HG03159 (cell line): ENCODE results near the gene SEPTIN12.

ENCODE experiments used
- ATAC-seq: cut with Tn5 transposase; IDR thresholded peaks from one replicate; pipeline ENCODE4 v1.9.1; 2021; ENCODE audit warnings: mild to moderate bottlenecking, moderate library complexity; ENCODE audit not compliant: unreplicated experiment

Gene SEPTIN12

GRCh38 chr16:4803401-4803844 is 15.3 kb upstream of the SEPTIN12 start:
- no peak for ATAC-seq

DNA sequence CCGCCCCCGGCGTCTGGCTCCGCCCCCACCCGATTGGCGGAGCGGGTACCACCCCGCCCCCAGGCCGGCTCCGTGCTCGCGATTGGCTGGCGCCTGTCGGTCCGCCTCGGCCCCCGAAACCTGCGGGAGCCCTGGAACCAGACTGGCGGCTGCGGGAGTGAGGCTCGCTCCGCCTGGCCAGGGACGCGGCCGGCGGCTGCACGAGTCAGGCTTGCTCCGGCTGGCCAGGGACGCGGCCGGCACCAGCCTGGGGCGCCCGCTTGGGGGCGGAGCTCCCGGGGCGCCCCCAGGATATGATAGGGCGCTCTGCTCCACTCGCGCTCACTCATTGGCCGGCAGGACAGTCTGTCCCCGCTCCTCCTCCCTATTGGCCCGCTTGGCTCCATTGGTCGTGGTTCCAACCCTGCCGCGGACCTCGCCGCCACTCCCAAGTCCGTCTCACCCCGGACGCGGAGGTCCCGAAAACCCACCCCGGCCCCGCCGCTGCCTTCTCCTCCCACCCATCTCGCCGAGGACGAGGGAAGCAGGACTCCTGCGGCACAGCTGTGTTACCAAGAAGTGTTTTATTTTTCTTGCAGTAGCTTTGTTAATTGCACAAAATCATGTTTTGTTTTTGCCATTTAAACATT is 14.6 kb upstream of the SEPTIN12 start:
- peak; percentile 93 for ATAC-seq

DNA sequence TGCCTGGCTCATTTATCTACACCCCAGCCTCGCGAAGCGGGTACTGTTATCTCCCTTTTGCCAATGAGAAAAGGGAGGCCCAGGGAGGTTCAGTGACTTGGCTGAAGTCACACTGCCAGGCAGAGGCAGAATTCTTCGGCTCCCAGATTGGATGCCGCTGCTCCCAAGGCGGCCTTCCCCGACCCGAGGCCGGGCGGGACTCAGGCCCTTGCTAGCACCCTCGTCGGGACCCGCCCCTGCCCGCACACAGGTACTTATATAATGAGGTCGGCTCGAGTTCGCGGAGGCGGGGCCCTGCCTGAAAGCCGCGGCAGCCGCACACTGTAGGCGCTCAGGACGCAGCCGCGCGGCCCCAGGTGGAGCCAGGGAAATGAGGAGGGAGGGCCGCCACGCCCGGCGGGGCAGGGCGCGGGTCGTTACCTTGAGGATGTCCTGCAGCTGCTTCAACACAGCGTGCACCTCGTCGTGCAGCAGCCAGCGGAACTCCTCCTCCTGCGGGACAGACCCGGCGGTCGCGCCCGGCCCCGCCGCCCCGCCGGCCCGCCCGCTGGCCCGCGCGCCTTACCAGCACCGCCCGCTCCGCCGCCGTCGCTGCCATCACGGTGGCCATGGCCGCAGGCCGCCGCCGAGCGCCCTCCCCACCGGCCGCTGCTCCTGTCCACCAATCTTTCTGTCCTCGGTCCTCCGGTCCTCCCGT is 14.0 kb upstream of the SEPTIN12 start, which contains the start of gene ROGDI:
TSS of gene ROGDI (minus strand) at position 672 of the 697 bp plus-strand sequence. CDS start at position 610, 62 bp downstream.
- peak; percentile 61 for ATAC-seq

DNA sequence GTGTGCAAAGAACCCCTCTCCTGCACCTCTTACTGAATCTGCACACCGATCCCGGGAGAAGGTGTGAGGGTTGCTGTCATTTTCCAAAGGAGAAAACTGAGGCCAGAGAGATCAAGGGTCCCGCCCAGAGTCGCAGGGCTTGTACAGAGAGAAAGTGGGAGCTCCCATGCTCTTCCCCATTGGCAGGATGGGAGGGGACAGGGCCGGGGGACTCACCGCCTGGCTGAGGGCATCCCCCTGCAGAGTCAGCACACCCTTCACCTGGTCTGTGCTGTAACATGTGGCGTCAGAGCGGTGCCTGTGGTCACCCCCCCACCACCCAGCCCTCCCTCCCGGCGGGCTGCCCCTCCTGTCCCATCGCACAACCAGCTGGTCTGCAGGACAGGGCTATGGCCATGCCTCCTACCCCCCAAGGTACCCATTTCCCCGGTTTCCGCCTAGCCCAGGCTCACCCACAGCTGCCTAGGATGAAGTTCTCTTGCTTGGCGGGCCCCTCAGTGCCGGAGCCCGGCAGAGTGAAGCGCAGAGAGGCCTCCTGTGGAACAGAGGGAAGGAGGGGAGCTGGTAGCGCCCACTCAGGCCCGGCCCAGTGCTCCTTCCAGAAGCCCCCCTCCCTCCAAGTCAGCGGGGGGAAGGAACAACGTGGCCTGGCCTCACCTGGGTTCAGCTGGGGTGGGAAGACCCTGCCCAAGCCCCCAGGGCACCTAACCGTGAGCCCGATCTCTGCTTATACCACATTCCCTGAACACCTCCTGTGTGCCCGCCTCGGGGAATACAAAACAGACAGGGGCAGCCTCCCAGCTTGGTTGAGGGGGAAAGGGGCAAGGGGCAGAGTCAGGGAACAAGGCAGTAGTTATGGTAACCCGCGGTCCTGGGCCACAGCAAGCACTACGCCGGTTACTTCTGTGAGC is 13.2 kb upstream of the SEPTIN12 start:
- no peak for ATAC-seq

DNA sequence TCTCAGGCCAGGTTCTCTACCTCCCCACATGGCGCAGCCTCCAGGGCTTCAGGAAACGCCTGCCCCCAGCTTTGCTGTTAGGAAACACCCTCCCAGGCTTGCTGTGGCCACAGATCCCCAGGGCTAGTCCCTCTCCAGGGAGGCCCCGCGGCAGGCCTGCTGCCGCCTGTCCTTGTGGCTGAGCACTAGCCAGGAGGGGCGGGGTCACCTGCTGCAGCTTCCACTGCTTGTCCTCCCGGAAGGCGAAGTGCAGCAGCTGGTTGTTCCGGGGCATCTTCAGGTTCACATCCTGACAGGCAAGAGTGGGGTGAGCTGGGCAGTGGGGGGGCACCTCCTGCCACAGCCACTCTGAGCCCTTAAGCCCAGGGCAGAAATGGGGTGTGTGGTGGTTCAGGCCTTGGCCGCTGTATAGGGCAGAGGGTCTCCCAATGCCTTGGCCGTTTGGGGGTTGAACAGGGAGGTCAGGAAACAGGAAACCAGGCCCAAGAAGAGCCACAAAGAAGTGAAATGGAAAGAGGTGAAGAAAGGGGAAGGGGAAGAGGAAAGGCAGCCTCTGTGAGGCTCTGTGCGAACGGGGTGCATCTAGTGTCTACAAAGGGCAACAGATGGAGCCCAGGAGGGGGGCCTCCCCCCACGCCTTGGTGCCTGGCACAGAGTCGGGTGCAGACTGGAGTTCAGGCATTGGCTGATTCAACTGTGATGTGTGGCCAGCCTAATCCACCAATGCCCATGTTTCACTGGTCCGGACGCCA is 12.3 kb upstream of the SEPTIN12 start:
- no peak for ATAC-seq

- no peak for ATAC-seq
Observed at GRCh38 chr16:4799171-4799855, 11.2 kb upstream of the SEPTIN12 start.

DNA sequence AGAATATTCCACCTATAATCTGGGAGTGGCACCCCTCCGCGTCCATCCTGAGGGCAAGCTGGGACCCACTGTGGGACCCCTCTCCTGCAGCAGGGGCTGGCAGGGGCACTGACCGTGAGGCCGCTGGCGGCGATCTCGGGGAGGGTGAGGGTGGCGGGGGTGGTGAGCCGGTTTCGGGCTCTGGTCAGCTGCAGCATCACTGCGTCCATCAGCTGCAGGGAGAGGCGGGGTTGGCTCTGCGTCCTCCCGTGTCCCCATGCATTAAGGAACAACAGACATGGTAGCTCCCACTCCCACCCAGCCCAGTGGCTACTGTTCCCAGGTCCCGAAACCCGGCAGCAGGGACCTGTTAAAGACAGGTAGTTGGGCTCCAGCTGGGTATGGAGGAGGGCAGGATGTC is 10.3 kb upstream of the SEPTIN12 start:
- ATAC-seq: no peak

DNA sequence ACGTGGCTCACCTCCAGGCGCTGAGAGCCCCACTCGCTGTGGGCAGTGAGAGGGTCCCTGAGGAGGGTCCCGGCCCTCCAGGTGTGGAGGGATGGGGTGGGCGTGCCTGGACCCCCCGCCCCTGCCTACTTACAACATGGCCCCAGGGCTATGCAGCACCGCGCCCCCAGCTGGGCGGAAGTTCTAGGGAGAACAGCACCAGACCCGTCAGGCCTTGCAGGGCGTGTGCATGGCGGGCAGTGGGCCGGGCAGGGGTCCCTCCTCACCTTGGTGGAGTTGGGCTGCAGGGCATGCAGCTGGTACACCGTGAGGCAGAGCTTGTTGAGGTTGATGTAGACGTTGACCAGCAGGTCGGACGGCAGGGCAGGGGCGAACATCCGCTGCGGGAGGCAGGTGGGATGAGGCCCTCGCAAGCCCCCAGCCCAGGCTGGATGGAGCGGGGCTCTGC is 9.7 kb upstream of the SEPTIN12 start:
- ATAC-seq: no peak

DNA sequence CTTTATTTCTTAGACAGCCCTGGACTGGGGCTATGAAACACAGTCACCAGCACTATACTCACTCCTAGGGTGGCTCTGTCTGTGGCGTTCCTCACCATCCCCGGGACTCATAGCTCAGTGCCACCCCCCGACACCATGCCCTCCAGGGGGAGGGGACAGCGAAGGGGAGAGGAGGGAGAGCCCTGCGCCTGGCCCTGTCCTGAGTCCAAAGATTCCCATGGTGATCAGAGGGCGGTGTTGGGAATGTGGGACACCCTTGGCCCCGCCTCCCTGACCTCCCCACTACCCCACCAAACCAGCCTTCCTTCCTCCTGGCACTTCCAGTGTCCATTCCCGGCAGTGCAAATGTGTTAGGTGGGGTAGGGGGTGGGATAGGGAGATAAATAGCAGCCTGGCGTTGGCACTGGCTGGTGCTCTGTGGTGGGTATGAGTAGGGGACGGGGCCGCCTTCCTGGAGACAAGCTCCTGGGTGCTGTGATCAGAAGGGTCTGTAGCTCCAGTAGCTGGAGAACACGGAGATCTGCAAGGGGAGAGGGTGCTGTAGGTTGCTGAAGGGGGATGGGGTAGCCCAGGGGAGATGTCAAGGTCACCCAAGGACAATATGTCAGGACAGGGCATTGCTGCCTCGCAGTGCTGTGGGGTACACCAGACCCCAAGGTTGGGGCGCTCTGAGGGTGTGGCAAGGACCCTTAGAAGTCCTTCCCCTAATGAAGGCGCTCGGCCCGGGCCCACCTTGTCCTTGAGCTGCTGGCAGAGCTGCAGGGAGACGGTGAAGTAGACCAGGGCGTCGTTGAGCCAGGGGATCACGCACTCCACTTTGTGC is 9.0 kb upstream of the SEPTIN12 start:
- no peak for ATAC-seq

DNA sequence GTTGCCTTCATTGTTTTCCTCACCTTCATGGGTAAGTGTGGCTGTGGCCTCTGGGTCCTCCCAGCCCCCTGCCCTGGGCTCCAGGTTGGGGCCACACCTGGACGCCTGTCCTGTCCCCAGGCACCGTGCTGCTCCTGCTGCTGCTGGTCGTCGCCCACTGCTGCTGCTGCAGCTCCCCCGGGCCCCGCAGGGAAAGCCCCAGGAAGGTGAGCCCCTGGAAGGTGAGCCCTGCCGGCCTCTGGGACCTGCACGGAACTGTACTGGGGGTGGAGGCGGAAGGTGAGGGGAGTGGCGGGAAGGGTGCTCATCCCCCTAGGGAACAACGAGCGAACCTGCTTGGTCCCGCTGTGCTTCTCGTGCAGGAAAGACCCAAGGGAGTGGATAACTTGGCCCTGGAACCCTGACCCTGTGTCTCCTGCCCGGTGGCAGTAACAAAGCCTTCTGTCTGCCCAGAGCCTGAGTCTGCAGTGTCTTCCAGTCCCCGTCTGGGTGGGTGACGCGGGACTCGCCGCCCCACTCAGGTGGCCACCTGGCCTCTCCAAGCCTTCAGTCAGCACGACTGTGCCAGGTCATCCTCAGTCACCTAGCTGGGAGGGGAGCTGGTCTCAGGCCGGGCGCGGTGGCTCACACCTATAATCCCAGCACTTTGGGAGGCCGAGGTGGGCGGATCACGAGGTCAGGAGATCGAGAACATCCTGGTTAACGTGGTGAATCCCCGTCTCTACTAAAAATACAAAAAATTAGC is 7.9 kb upstream of the SEPTIN12 start:
- no peak for ATAC-seq

- ATAC-seq: no peak
Observed at GRCh38 chr16:4795181-4795827, 7.2 kb upstream of the SEPTIN12 start, which contains the start of gene SMIM22. Gene SMIM22, plus strand, starts transcription at chr16:4795369. Its CDS starts 366 bp downstream, at chr16:4795735.

DNA sequence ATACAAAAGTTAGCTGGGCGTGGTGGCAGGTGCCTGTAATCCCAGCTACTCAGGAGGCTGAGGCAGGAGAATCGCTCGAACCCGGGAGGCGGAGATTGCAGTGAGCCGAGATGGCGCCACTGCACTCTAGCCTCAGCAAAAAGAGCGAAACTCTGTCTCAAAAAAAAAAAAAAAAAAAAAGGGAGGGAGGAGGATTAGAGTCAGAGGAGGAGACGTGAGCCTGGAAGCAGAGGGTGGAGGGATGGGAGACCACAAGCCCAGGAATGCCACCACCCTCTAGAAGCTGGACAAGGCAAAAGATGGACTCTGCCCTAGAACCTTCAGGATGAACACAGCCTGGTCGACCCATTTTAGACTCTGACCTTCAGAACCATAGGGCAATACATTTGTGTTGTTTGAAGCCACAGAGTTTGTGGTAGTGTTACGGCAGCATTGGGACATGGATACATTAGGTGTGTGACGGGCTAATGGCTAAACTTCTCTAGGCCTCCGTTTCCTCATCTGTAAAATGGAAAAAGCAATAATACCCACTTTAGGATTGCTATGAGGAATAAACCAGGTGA is 4.9 kb upstream of the SEPTIN12 start:
- no peak for ATAC-seq

- no peak for ATAC-seq
Observed at GRCh38 chr16:4790871-4791270, 2.7 kb upstream of the SEPTIN12 start.

GRCh38 chr16:4790261-4790660 is 2.1 kb upstream of the SEPTIN12 start:
- ATAC-seq: no peak

DNA sequence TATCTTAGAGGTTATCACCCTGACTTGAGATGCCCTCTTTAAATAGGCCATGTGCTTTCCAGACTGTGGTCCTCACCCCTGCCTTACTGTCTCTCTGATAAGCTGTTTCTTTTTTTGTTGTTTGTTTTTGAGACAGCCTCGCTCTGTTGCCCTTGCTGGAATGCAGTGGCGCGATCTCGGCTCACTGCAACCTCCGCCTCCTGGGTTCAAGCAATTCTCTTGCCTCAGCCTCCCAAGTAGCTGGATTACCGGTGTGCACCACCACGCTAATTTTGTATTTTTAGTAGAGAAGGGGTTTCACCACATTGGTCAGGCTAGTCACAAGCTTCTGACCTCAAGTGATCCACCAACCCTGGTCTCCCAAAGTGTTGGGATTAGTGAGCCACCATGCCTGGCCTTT is 765 bp upstream of the SEPTIN12 start:
- ATAC-seq: no peak

DNA sequence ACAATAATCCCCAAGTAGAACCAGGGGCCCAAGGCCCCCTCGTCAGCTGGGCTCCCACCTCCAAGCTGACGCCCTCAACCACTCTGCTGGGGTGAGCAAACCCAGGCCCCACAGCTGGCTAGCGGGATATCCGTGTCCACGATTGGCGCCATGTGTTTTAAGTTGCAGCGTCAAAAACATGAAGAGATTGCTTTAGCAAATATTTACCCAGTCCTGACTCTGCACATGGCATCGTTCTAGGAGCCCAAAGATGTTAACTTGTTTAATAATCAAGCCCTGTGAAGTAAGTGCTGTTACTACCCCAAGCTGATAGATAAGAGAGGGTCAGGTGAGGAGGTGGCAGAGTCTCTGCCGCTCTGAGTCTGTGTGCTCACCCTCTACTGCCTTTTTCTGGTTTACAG is 344 bp upstream of the SEPTIN12 start:
- no peak for ATAC-seq

DNA sequence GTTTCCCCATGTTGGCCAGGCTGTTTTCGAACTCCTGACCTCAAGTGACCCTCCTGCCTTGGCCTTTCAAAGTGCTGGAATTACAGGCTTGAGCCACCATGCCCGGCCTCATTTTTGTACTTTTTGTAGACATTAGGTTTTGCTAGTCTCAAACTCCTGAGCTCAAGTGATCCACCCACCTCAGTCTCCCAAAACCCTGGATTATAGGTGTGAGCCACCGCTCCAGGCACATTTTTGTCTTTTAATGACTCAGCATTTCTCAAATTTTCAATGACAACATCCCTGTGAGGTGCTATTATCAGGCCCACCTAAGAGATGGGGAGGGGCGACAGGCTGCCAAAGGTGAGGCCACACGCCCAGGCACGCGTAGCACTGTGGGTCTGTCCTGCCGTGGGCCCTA is 1.1 kb downstream of the SEPTIN12 start:
- ATAC-seq: no peak
